Suppressor macrophage treated with lipopolysaccharide for 4 hours (primary cell): Measurements from ENCODE around the gene GLT1D1.

ENCODE experiments used
- DNase-seq: peaks from one replicate; pipeline ENCODE4 v3.0.0-alpha.2; 2020

The GLT1D1 gene

DNA sequence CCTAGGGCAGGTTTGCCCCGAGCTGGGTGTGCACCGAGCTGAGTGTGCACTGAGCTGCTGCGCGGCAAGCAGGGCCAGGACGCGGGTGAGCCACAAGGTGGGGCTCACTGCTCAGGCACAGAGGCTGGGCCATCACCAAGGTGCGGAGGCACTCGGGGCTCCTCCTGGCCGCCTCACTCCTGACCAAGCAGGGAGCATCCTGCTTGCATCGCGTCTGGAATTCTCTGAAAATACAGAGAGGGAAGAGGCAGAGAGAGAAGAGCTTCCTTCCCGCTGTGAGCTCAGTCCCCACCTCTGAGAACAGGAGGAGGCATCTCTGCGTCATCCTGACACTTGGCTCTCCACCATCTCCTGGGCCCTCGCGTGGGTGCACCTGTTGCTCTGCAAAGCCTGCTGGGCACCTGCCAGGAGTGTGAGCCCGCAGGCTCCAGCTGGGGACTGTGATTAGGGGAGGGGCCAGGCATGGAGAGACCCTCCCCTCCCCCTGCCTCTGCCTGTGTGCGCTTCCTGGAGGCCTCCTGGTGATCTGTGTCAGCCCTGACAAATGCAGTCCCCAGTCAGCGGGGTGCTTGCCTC is 116.3 kb downstream of the GLT1D1 start:
- no peak for DNase-seq

DNA sequence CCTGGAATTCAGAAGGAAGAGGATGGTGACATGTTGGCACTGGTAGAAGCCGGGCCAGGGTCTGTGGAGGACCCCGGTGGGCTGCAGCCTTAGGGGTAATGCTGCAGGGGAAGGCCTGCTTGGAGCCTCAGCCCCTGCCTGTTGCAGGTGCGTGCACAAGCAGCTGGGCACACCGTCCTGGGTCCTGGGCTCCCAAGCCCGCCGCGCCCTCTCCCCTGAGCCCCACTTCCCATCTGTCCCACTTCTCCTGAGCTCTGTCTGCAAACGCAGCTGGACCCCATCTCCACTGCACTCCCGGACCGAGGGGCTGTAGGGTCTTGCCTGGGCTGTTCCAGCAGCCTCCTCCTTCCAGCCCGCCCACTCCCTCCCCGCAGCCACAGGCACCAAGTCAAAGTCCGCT is 116.8 kb downstream of the GLT1D1 start:
- no peak for DNase-seq

DNA sequence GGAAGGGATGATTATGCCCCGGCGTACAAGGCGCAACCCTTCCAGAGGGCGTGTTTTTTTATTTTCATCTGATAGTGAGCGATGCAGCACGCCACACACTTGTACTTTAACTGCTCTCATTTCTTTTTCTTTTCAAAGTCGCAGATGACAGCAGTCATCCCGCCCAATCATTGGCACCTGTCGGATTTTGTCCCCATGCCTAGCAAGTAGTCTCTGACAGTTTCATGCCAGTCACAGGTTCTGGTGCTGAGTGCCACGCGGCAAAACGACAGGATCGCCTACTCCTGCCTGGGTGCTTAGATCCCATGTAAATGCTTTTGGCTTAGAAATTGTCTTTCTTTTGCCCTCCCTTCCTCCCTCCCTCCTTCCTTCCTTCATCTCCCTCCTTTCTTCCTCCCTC is 117.7 kb downstream of the GLT1D1 start:
- DNase-seq, result no peak

DNA sequence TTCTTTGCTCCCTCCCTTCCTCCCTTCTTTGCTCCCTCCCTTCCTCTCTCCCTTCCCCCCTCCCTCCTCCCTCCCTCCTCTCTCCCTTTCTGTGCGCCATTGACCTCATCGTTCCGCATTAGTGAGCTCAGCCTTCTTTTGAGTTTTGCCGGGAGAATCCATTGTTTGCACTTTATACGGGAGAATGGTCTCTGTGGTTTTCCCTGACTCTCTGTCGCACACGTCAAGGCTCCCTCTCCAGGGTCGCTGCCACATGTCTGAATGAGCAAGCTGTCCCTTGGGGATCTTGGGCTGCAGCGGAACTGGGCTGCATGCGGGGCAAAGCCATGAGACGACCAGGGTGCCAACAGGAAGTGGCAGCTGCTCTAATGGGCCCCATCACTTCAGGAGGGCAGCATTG is 118.5 kb downstream of the GLT1D1 start:
- DNase-seq, result no peak

DNA sequence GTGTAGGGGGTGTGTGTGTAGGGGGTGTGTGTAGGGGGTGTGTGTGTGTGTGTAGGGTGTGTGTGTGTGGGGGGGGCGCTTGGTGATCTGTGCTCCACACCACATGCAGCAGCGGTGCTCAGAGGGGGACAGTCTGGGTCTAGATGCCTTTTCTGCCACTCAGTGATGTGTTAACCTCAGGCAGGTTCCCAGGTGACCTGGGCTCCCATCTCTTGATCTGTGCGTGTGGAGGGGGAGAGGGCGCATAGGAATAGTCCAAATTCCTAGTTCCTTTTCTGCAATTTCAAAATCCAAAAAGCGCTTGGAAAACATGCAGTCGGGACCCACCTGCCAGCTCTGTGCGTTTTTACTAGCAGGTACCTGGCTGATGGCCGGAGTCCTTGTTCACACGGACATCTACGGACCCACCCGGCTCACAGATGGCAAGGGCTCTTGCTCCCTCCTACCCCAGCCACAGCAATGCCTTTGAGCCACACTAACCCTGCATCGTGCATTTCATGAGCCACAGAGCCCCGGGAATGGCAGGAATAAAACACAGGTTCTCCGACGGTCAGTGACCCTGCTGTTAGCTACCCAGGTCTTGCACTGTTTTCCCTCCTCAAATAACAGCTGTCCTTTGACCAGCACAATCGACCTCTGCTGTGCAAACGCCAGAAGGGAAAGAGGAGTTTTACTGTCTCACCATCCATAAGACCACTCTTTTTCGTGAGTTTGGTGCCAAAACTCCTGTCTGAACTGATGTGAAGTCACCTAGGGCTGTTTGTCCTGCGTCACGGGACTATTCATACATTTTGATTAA is 120.8 kb downstream of the GLT1D1 start:
- DNase-seq, result no peak

DNA sequence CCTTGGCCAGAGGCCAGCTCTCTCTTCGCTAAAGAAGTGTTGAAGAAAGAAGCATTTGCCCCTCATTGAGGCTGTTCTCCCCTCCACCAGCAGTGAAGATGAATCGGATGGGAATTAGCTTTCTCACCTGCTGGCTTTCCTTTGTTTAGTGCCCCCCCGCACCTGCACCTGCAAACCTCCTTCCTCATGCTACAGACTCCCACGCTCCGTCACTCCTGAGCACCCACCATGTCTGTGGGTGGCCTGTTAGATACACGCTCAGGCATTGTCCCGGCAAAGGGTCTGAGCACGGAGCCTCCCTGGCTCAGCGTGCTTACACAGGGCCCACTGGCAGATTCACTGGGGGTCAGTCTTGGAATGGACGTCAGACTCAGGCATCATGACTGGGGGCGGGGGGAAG is 121.6 kb downstream of the GLT1D1 start:
- DNase-seq, result no peak

DNA sequence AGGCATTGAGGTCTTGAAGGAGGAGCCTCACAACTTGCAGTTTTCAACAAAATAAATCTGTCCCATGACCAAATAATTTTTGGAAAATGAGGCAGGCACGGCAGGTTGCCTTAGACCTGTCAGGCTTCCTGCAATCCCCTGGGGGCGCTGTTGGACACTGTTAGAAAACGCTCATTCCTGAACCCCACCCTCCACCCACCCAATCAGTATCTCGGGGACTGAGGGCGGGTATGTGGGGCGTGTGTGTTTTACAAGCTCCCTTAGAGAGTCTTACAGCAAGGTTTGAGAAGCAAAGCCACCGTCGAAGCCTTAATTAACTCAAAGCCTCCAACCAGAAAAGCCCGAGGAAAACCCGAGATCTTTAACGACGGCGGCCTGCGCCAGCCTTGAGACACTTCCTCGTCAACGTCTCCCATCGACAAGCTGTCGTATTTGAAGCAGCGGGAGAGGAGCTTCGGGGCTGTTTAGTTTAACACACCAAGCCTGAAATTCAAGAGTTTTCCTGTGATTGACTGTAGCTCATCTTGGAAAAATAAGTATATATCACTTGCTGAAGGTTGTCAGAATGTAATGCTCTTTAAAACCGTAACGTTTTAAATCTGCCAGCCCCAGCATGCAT is 123.0 kb downstream of the GLT1D1 start:
- DNase-seq, result peak; percentile 24

DNA sequence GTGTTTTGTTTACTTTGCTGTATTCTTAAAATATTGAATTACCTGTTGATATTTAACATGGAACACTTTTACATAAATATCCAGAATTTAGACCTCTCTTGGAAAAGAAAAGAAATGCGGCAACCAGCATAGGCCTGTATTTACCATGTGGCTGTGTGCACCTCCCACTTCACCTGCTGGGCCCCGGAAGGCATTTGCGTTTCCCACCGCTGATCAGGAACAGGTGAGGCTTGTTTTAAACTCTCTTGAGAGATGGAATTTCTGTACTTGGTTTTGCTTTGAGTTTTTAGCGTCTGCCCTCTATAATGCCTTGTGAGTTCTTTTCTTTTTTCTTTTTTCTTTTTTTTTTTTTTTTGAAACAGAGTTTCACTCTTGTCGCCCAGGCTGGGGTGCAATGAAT is 124.2 kb downstream of the GLT1D1 start:
- DNase-seq, result no peak

DNA sequence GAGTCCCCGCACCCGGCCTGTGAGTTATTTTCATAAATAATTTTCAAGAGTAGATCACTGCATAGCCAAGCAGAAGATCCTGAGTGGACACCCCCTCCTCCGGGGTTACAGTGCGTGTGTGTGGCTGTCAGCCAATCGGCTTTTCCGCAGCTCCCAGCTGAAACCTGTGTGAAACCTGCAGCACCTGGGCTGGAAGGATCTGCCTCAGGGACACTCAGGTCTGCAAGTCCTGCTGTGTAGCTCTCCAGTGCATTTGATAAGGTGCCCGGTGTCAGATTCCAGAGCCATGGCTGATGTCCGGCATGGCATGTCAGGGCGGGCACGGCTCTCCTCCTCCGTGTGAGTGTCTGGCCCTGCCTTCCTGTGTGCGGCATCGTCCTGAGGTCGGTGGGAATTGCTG is 124.8 kb downstream of the GLT1D1 start:
- no peak for DNase-seq

DNA sequence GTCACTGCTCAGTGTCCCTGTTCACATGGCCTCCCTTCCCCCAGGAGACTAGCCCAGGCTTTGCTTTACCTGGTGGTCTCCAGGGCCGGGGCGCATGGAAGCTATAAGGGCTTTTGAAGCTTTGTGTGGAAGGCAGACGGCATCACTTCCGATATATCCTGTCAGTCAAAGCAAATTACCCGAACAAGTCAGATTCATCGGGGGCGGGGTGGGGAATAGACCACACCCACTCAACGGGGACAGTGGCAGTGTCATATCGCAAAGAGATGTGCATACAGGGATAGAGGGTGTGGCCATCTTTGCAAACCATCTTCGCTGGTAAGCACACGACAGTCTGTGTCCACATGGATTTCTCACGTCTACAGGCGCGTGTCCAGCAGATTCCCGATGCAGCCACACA is 127.3 kb downstream of the GLT1D1 start:
- DNase-seq, result no peak

DNA sequence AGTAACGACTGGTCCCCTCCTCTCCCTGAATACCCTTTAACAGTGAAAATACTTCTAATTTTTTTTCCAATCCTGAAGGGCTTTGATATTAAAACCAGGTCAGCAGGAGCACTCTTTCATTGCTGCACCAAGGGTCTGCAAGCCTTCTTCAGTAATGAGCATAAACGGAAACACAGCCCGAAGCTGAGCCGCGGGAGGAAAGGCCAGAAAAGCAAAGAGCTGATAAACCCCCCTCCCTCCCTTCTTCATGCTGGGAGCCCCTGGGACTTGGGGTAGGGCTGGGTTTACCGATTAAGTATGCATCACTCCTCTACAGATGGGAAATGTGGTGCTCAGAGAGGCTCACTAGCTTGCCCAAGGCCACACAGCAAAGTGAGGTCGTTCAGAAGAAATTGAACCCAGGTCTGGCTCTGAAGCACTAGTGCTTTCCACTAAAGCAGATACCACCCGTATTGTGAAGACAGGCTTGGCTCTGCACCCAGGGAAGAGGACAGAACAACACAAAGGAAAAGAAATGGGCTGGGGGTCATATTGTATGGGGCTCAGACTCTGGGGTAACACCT is 128.8 kb downstream of the GLT1D1 start:
- DNase-seq, result no peak

DNA sequence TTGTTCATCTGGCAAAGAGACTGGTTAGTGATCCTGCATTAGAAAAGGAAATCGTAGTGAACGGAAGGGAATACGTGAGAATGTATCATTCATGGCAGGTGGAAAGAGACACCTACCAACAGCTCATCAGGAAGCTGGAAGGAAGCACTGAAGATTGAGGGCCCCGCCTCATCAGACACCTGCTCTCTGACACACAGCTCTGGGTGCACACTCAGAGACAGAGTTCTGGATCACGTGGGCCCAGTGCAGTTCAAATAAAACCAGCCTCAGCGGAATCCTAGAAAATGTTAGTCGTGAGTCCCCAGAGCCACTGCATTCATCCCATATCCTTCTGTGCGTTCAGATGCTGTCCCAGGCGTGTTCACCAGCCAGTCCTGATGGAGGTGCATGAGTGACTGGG is 129.7 kb downstream of the GLT1D1 start:
- no peak for DNase-seq

DNA sequence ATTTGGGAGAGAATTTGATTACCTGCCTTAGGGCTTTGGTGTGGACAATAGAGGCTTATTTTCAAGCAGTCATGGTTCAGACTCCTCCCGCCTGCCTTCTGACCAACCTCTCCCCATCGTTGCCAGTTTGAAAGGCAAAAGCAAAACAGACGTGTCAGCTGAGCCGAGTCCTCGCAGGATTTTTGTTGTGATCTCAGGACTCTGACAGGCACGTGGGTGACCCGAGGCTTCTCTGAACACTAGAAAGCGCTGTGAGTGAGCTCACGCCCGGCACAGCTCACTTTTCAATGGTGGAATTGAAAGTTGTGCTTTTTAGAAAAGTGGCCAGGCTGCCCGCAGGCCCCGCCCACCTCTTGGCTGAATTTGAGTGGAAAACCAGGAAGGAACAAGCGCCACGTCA is 130.1 kb downstream of the GLT1D1 start:
- DNase-seq, result no peak

DNA sequence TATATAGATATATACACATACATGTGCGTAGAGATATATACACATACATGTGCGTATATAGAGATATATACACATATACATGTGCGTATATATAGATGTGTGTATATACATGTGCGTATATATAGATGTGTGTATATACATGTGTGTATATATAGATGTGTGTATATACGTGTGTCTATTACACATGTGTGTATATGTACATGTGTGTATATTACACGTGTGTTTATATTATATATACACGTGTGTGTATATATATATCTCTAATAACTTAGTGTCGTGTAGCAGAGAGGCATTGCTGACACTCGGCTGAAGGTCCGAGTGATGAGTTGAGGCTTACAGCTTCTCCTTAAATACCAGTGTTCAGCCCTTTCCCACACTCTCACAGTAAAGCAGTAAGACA is 133.7 kb downstream of the GLT1D1 start:
- no peak for DNase-seq

DNA sequence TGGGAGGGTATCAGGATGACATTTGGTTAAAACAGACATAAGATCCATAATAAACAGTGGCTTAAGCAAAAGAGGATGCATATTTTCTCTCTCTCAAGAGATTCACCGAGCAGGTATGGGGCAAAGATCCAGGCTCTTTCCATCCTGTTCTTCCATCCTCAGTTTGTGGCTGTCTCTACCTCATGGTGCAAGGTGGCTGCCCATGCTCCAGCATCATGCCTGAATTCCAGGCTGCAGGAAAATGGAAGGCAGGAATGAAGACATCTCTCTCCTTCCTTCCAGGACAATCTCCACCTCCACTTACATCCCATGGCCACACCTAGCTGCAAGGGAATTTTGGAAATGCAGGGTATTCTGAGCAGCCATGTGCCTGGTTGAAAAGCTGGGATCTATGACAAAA is 136.0 kb downstream of the GLT1D1 start:
- DNase-seq, result no peak

DNA sequence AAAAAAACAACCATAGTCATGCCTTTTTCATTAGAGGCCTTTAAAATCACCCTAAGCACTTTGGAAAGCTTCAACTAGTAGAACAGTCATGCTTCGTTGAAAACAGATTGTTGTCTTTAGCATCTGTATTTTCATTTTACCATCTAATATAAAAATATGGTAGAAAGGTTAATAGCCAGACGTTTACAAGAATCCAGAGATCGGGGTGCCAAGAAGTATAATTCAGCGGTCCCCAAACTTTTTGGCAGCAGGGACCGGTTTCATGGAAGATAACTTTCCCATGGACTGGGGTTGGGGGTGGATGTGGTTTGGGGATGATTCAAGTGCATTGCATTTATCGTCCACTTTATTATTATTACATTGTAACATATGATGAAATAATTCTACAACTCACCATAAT is 138.4 kb downstream of the GLT1D1 start:
- DNase-seq, result no peak

DNA sequence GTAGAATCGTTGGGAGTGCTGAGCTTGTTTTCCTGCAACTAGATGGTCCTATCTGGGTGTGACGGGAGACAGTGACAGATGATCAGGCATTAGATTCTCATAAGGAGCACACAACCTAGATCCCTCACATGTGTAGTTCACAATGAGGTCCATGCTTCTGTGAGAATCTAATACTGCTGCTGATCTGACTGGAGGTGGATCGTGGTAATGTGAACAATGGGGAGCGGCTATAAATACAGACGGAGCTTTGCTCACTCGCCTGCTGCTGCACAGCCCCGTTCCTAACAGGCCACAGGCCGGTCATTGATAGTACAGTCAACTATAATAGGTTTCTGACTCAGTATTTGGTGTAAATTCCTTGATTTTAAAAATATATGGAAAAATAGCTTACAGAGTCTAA is 138.8 kb downstream of the GLT1D1 start:
- DNase-seq, result no peak

DNA sequence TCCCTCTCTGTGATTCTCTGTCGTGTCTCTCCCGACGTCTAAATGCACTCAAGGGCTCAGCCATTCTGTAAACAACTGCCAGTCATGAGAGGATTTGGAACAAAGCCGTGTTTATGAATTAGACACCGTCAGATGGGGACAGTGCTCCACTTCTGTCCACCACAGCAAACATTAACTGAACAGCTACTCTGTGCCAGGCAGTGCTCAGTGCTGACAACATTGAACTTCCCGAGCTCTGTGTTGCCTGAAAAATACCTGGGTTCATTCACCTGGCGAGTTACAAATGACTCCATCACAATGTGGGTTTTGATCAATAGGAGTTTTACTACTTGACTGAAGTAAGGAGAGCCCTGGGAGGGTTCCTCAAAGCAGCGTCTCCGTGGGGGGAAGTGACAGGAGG is 139.3 kb downstream of the GLT1D1 start:
- DNase-seq, result no peak

DNA sequence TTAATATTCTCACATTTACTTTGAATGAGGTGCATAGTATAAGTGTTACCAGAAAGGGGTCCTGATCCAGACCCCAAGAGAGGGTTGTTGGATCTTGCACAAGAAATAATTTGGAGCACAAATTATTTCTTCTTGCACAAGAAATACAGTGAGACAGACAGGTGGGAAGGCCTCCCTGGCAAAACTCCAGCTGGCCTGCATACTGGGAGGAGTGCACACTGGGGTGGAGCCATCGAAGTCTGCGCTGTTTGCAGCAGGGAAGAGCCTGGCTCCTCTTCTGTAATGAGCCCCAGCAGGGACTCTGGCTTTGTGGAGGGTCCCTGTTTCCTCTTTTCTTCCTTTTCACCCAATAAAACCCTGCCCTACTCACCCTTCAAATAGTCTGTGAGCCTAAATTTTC is 141.6 kb downstream of the GLT1D1 start:
- no peak for DNase-seq

DNA sequence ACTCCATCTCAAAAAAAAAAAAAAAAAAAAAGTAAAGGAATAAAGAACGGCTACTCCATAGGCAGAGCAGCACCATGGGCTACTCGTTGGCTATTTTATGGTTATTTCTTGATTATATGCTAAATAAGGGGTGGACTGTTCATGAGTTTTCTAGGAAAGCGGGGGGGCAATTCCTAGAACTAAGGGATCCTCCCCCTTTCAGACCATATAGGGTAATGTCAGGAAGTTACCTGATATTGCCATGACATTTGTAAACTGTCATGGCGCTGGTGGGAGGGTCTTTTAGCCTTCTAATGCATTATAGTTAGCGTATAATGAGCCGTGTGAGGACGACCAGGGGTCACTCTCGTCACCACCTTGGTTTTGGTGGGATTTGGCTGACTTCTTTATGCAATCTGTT is 142.3 kb downstream of the GLT1D1 start:
- no peak for DNase-seq

DNA sequence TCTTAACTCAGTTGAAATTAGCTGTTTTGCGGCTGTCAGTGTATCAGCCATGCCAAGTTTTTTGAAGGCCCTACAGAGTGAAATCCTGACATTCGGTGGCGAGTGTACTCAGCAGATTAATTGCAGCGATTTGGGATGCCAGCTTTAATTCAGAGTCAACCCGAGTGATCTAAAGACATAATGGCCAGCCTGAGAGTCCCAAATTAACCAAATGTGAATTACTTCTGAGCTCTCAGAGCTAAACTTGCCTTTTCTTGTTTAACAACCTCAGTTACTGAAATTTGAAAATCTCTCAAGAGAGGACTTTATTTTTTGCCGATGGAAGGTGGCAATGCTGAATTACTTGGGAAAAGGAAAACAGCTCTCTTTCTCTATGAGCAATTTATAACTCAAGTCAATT is 148.5 kb downstream of the GLT1D1 start:
- DNase-seq, result no peak

DNA sequence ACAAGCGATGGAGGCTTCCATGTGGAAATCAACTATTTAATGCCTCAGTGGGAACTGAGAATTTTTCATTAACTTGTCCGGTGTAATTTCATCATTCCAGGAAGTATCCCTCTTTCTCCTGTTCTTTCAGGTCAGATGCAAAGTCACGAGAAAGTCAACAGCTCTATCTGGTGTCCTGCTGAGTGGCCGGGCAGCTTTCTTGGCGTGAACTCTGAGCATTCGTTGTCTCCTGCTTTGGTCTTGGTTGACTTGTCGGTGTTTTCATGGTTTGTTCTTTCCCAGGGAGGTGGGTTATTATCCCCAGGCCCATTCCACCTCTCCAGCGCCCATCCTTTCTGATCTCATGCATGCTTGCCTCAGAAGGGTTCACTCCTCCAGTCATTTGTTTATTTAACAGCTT is 149.1 kb downstream of the GLT1D1 start:
- DNase-seq, result no peak

DNA sequence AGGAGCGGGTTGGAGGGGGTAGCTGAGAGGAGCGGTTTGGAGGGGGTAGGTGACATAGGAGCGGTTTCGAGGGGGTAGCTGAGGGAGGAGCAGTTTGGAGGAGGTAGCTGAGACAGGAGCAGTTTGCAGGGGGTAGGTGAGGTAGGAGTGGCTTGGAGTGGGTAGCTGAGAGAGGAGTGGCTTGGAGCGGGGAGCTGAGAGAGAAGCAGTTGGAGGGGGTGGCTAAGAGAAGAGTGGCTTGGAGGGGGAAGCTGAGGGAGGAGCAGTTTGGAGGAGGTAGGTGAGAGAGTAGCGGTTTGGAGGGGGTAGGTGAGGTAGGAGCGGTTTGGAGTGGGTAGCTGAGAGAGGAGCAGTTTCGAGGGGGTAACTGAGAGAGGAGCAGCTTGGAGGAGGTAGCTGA is 152.1 kb downstream of the GLT1D1 start:
- DNase-seq, result no peak

DNA sequence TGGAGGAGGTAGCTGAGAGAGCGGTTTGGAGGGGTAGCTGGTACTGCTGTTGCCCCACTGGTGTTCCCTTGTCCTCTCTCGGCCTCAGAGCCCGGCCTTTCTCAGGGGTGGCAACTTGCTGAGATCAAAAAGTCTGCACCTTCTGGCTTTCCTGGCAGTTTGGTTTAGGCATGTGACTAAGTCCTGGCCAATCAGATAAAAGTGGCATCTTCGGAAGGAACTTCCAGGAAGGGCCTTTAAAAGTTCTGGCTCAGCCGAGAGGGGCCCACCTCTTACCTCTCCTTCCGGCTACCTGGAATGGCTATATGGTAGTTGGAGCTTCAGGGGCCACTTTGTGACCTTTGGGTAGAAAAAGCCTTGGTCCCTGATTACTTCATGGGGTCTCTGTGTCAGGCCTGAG is 152.6 kb downstream of the GLT1D1 start:
- DNase-seq, result no peak
